Liver (tissue), 9 donors: Measurements from ENCODE around the gene TAB2. TPM values are rescaled to one million over a fixed set of nuclear protein-coding genes. Genes with fewer than 3 reads are reported as not detected.
"Not testable (repeated sequence)": the region's sequence is repeated elsewhere in the genome, so short reads cannot be mapped to it uniquely, and the experiment has no call there.

Source experiments
- DNase-seq: peaks from one replicate; pipeline ENCODE4 v3.0.0-alpha.2; 2017; ENCODE audit warnings: low spot score
- H3K27ac ChIP-seq, 2 donors: one replicate each; pipeline ENCODE4 v1.7.0; 2013; ENCODE audit warnings: inconsistent platforms in 2 of 2, low read length in 2 of 2, control low read depth in 1 of 2, low read depth in 1 of 2, mild to moderate bottlenecking in 1 of 2
- H3K27me3 ChIP-seq, 4 donors: one replicate each; pipeline versions ENCODE4 v1.6.1 to v1.7.0; 2013; ENCODE audit warnings: low read length in 3 of 4, inconsistent platforms in 1 of 4, mild to moderate bottlenecking in 1 of 4, moderate library complexity in 1 of 4; ENCODE audit not compliant: control insufficient read depth in 4 of 4, insufficient read depth in 4 of 4
- H3K36me3 ChIP-seq, 4 donors: one replicate each; pipeline versions ENCODE4 v1.6.1 to v1.7.0; 2013; ENCODE audit warnings: low read length in 3 of 4, mild to moderate bottlenecking in 3 of 4, low read depth in 1 of 4, moderate library complexity in 1 of 4; ENCODE audit not compliant: control insufficient read depth in 4 of 4, insufficient read depth in 3 of 4
- H3K4me1 ChIP-seq, 4 donors: one replicate each; pipeline versions ENCODE4 v1.6.1 to v1.7.0; 2013; ENCODE audit warnings: low read length in 3 of 4, mild to moderate bottlenecking in 3 of 4, moderate library complexity in 1 of 4; ENCODE audit not compliant: control insufficient read depth in 4 of 4, insufficient read depth in 4 of 4
- H3K4me3 ChIP-seq, 3 donors: one replicate each; pipeline versions ENCODE4 v1.6.1 to v1.7.0; 2013; ENCODE audit warnings: low read length in 3 of 3, control low read depth in 1 of 3, low read depth in 1 of 3, mild to moderate bottlenecking in 1 of 3
- H3K9ac ChIP-seq, 2 donors: one replicate each; pipeline ENCODE4 v1.7.0; 2013; ENCODE audit warnings: low read length in 2 of 2, mild to moderate bottlenecking in 2 of 2, moderate library complexity in 2 of 2, control low read depth in 1 of 2, low read depth in 1 of 2
- H3K9me3 ChIP-seq, 4 donors: one replicate each; pipeline versions ENCODE4 v1.6.1 to v1.7.0; 2013; ENCODE audit warnings: low read length in 3 of 4; ENCODE audit not compliant: control insufficient read depth in 4 of 4
- EGR1 ChIP-seq, 2 donors: IDR thresholded peaks; 2 replicates each; pipeline ENCODE4 v1.6.1; 2016 to 2018; ENCODE audit warnings: antibody characterized with exemption in 2 of 2, low read depth in 2 of 2
- FOXA1 ChIP-seq: IDR thresholded peaks from 2 replicates; pipeline ENCODE4 v1.6.1; 2016; ENCODE audit warnings: antibody characterized with exemption
- HNF4A ChIP-seq, 2 donors: conservative IDR thresholded peaks; 2 replicates each; pipeline ENCODE4 v1.6.1; 2016; ENCODE audit warnings: antibody characterized with exemption in 2 of 2, mild to moderate bottlenecking in 2 of 2
- HNF4G ChIP-seq: IDR thresholded peaks from 2 replicates; pipeline ENCODE4 v1.6.1; 2016; ENCODE audit warnings: antibody characterized with exemption
- JUND ChIP-seq, 2 donors: IDR thresholded peaks; 2 replicates each; pipeline ENCODE4 v1.6.1; 2016; ENCODE audit warnings: antibody characterized with exemption in 2 of 2
- NR2F2 ChIP-seq: IDR thresholded peaks from 2 replicates; pipeline ENCODE4 v1.6.1; 2016; ENCODE audit warnings: antibody characterized with exemption
- RAD21 ChIP-seq, 2 donors: IDR thresholded peaks; 2 replicates each; pipeline ENCODE4 v1.6.1; 2016; ENCODE audit warnings: antibody characterized with exemption in 2 of 2, mild to moderate bottlenecking in 2 of 2
- SP1 ChIP-seq: IDR thresholded peaks from 2 replicates; pipeline ENCODE4 v1.6.1; 2018; ENCODE audit warnings: antibody characterized with exemption, mild to moderate bottlenecking
- TAF1 ChIP-seq: conservative IDR thresholded peaks from 2 replicates; pipeline ENCODE4 v1.6.1; 2016; ENCODE audit warnings: antibody characterized with exemption, mild to moderate bottlenecking
- WGBS: extraction: QIAGEN DNeasy Blood & Tissue Kit; methylation state at CpG from one replicate; pipeline ENCODE4 v1.1.7; 2013; 5-methylcytosine and 5-hydroxymethylcytosine counted together
- polyA plus RNA-seq, 2 donors: library from polyadenylated mRNA; stranded (reverse) in 1 of 2; unstranded in 1 of 2; fragments of 200-250 nt in 1 of 2; fragments of >200 nt in 1 of 2; fragmentation: Nextera tagmentation in 1 of 2; extraction: Ambion mirVana in 1 of 2; gene quantifications; one replicate each; pipeline versions ENCODE4 v1.2.1 to v1.2.3, GENCODE V29; 2013 to 2015
- total RNA-seq, 2 donors: library from RNA; depleted of rRNA; stranded (reverse); fragments of >200 nt; gene quantifications; one replicate each; pipeline ENCODE4 v1.2.3, GENCODE V29; 2014
- TF ChIP-seq, protein P1 (sequence below): IDR thresholded peaks from 2 replicates; pipeline ENCODE4 v1.6.1; 2016; ENCODE audit warnings: antibody characterized with exemption
- TF ChIP-seq, protein P2 (sequence below): IDR thresholded peaks from 2 replicates; pipeline ENCODE4 v1.6.1; 2016; ENCODE audit warnings: antibody characterized with exemption, mild to moderate bottlenecking
- TF ChIP-seq, protein P3 (sequence below): IDR thresholded peaks from 2 replicates; pipeline ENCODE4 v1.6.1; 2016; ENCODE audit warnings: antibody characterized with exemption
- TF ChIP-seq, protein P4 (sequence below): fragments of 150-350 bp; IDR thresholded peaks from 2 replicates; pipeline ENCODE4 v1.5.1; 2017; ENCODE audit warnings: improper control_type of control experiment, low read depth, low read length; ENCODE audit not compliant: missing input control
- donor health status: healthy.
- donor health status: healthy.
- donor health status: healthy.
- donor health status: healthy.
- donor health status: healthy.

Gene TAB2
- total and polyA plus RNA-seq, 4 donors: 10.5 to 25.6 (median 18.0) TPM

DNA sequence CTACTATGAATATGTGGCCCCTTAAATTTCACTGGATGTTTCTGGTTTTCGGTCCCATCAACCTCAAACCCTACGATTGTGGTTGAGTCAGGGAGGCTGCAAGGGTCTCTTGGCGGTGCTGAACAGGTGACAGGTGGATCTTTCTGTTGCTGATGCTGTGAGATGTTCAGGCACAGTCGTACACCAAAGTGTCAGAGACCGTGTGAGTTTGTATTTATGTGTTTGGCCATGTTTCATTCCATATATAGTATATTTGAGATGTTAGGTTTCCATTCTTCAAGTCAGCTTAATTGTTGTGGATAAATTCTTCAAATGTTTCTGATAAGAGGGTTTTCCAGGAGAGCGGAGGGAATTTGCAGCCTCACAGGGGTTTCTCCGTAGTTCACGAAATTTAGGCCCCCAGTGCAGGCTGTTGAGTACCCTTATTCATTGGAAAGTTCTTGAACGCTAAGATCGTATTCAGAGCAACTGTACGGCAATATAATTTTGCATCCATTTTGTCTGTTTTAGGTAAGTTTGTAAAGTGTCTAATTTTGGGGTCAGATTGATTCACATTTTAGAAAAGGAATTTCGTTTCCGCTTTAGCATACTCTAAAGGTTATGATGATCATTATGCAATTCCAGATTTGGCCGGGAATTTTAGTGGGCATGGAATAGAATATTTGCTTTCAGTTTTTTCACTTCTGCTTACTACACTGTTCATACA lies 1.2 kb downstream of the TAB2 start (continued):
- TF ChIP-seq SP1: no peak
- TF ChIP-seq TAF1: no peak
- TF ChIP-seq HNF4G: no peak
- TF ChIP-seq JUND (IDR thresholded peaks at IDR 0.05): no peak
- no peak for TF ChIP-seq NR2F2
- TF ChIP-seq RAD21 (IDR thresholded peaks at IDR 0.05): peak in 1 of 2 donors; percentile 14
- no peak for TF ChIP-seq EGR1 (IDR thresholded peaks at IDR 0.05; ENCODE audit: low read depth in 2 of 2)
- TF ChIP-seq FOXA1: no peak

DNA sequence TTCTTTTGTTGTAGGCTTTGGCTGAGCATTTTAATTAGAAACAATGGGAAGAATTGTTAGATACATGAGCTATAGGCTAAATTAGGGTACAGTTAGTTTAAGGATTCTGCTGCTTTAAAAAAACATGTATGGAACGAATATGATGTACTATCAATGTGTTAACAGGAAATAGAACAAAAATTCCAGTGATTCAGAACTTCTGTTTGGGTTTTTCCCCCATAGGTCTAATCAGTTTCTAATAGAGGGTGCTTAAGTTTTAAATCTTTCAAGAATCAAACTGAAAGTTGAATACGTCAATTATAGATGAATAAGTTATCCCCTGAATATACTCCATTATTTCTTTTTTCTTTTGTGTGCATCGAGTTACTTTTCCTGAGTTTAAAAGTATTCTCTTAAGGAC lies 1.9 kb downstream of the TAB2 start:
- peak overlapping the region in 1 of 2 donors; percentile 53 for H3K9ac ChIP-seq
- no peaks in the 10 kb centered on the region for H3K27me3 ChIP-seq
- peak overlapping the region; percentile 8 to 96 for H3K27ac ChIP-seq
- H3K36me3 ChIP-seq: no peaks in the 10 kb centered on the region
- TF ChIP-seq NR2F2 (no peak), TAF1 (no peak), SP1 (no peak), HNF4A (conservative IDR thresholded peaks at IDR 0.05) (no peak), RAD21 (IDR thresholded peaks at IDR 0.05) (no peak)
- TF ChIP-seq, protein P1, sequence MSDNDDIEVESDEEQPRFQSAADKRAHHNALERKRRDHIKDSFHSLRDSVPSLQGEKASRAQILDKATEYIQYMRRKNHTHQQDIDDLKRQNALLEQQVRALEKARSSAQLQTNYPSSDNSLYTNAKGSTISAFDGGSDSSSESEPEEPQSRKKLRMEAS: no peak
- TF ChIP-seq, protein P2, sequence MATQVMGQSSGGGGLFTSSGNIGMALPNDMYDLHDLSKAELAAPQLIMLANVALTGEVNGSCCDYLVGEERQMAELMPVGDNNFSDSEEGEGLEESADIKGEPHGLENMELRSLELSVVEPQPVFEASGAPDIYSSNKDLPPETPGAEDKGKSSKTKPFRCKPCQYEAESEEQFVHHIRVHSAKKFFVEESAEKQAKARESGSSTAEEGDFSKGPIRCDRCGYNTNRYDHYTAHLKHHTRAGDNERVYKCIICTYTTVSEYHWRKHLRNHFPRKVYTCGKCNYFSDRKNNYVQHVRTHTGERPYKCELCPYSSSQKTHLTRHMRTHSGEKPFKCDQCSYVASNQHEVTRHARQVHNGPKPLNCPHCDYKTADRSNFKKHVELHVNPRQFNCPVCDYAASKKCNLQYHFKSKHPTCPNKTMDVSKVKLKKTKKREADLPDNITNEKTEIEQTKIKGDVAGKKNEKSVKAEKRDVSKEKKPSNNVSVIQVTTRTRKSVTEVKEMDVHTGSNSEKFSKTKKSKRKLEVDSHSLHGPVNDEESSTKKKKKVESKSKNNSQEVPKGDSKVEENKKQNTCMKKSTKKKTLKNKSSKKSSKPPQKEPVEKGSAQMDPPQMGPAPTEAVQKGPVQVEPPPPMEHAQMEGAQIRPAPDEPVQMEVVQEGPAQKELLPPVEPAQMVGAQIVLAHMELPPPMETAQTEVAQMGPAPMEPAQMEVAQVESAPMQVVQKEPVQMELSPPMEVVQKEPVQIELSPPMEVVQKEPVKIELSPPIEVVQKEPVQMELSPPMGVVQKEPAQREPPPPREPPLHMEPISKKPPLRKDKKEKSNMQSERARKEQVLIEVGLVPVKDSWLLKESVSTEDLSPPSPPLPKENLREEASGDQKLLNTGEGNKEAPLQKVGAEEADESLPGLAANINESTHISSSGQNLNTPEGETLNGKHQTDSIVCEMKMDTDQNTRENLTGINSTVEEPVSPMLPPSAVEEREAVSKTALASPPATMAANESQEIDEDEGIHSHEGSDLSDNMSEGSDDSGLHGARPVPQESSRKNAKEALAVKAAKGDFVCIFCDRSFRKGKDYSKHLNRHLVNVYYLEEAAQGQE: no peak
- TF ChIP-seq, protein P3, sequence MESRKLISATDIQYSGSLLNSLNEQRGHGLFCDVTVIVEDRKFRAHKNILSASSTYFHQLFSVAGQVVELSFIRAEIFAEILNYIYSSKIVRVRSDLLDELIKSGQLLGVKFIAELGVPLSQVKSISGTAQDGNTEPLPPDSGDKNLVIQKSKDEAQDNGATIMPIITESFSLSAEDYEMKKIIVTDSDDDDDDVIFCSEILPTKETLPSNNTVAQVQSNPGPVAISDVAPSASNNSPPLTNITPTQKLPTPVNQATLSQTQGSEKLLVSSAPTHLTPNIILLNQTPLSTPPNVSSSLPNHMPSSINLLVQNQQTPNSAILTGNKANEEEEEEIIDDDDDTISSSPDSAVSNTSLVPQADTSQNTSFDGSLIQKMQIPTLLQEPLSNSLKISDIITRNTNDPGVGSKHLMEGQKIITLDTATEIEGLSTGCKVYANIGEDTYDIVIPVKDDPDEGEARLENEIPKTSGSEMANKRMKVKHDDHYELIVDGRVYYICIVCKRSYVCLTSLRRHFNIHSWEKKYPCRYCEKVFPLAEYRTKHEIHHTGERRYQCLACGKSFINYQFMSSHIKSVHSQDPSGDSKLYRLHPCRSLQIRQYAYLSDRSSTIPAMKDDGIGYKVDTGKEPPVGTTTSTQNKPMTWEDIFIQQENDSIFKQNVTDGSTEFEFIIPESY: no peak
- TF ChIP-seq, protein P4, sequence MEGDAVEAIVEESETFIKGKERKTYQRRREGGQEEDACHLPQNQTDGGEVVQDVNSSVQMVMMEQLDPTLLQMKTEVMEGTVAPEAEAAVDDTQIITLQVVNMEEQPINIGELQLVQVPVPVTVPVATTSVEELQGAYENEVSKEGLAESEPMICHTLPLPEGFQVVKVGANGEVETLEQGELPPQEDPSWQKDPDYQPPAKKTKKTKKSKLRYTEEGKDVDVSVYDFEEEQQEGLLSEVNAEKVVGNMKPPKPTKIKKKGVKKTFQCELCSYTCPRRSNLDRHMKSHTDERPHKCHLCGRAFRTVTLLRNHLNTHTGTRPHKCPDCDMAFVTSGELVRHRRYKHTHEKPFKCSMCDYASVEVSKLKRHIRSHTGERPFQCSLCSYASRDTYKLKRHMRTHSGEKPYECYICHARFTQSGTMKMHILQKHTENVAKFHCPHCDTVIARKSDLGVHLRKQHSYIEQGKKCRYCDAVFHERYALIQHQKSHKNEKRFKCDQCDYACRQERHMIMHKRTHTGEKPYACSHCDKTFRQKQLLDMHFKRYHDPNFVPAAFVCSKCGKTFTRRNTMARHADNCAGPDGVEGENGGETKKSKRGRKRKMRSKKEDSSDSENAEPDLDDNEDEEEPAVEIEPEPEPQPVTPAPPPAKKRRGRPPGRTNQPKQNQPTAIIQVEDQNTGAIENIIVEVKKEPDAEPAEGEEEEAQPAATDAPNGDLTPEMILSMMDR: no peak
- no peak for DNase-seq
- H3K4me3 ChIP-seq: peak overlapping the region; percentile 78 to 98 (median 91)
- peaks cover 6 to 34% (median 18%) of the 10 kb centered on the region in 4 donors for H3K4me1 ChIP-seq
- no peaks in the 10 kb centered on the region for H3K9me3 ChIP-seq
- WGBS: 21% methylated on average over 3 of the region's 3 CpGs

DNA sequence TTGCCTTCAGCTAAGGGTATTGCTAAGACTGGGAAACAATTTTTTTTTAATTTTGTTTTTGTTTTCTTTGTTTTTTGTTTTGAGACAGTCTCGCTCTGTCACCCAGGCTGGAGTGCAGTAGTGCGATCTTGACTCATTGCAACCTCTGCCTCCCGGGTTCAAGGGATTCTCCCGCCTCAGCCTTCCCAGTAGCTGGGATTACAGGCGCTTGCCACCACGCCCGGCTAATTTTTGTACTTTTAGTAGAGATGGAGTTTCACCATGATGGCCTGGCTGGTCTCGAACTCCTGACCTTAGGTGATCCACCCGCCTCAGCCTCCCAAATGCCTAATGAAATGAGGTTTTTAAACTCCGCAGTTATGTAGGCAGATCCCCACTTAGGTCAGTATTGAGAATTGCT lies 2.5 kb downstream of the TAB2 start:
- Histone ChIP-seq H3K4me1 (peaks cover 8 to 40% (median 24%) of the 10 kb centered on the region in 4 donors), H3K27ac (peak overlapping the region; percentile 8 to 96)
- not testable (repeated sequence) for H3K36me3 ChIP-seq, H3K4me3 ChIP-seq, DNase-seq, H3K27me3 ChIP-seq, H3K9ac ChIP-seq, H3K9me3 ChIP-seq
- 82% methylated on average over 10 of the region's 10 CpGs for WGBS
